Nephron (organoid): ENCODE results near the gene CTNNA3.

Source experiments
- H3K27ac Mint-ChIP-seq, 3 experiments: 2 replicates each; pipeline ENCODE4 v1.8.0; 2020; ENCODE audit warnings: mixed read lengths in 3 of 3, mild to moderate bottlenecking in 2 of 3, moderate library complexity in 1 of 3
- H3K27me3 Mint-ChIP-seq: 2 replicates; pipeline ENCODE4 v1.8.0; 2021; ENCODE audit warnings: low read depth, mild to moderate bottlenecking, moderate library complexity, mixed read lengths
- H3K36me3 Mint-ChIP-seq: 2 replicates; pipeline ENCODE4 v1.8.0; 2020; ENCODE audit warnings: low read depth, mixed read lengths
- H3K4me1 Mint-ChIP-seq: 2 replicates; pipeline ENCODE4 v1.8.0; 2020; ENCODE audit warnings: mixed read lengths
- H3K4me3 Mint-ChIP-seq, 3 experiments: 2 replicates each; pipeline ENCODE4 v1.8.0; 2020; ENCODE audit warnings: mild to moderate bottlenecking in 3 of 3, mixed read lengths in 3 of 3, moderate library complexity in 2 of 3
- H3K9me3 Mint-ChIP-seq: 2 replicates; pipeline ENCODE4 v1.8.0; 2020; ENCODE audit warnings: mixed read lengths
- CTCF ChIP-seq, 3 experiments: fragments of 200-600 bp; sonication (generic); IDR thresholded peaks; one replicate each; pipeline ENCODE4 v1.5.0; 2021; ENCODE audit warnings: antibody characterized with exemption in 3 of 3; ENCODE audit not compliant: unreplicated experiment in 3 of 3

Gene CTNNA3

DNA sequence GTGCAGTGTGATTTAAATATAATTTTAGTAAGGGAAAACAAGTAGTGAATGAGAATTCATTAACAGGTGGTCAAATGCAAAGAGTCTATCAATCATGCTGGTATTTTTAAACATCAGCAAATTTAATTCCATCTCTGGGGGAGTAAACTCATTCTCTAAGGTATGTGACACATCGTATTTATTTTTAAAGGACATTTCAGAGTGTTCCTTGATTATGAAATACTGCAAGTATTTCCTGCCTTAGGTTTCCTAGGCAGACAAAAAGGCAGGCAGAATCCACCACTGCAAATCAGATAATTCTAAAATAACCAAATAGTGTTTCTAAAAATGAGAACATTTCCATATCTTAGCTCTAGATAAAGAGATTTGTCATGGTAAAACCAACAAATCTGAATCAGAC lies 576.3 kb downstream of the CTNNA3 start:
- H3K9me3 Mint-ChIP-seq = no peaks in the 10 kb centered on the region
- H3K27me3 Mint-ChIP-seq = no peaks in the 10 kb centered on the region
- H3K36me3 Mint-ChIP-seq = no peaks in the 10 kb centered on the region
- no peak for TF ChIP-seq CTCF (IDR thresholded peaks at IDR 0.05; ENCODE audit: unreplicated experiment in 3 of 3)
- peak overlapping the region; percentile 4 to 73 (median 29) for H3K27ac Mint-ChIP-seq
- no peak overlapping the region for H3K4me3 Mint-ChIP-seq
- H3K4me1 Mint-ChIP-seq = peaks cover 24% of the 10 kb centered on the region

GRCh38 chr10:67115972-67116371 lies 580.0 kb downstream of the CTNNA3 start:
- Mint-ChIP-seq H3K36me3 (no peaks in the 10 kb centered on the region), H3K9me3 (no peaks in the 10 kb centered on the region), H3K27ac (peak overlapping the region in 1 of 3 experiments; percentile 53), H3K27me3 (no peaks in the 10 kb centered on the region), H3K4me3 (no peak overlapping the region), H3K4me1 (peaks cover 25% of the 10 kb centered on the region)
- TF ChIP-seq CTCF (IDR thresholded peaks at IDR 0.05; ENCODE audit: unreplicated experiment in 3 of 3) = no peak

DNA sequence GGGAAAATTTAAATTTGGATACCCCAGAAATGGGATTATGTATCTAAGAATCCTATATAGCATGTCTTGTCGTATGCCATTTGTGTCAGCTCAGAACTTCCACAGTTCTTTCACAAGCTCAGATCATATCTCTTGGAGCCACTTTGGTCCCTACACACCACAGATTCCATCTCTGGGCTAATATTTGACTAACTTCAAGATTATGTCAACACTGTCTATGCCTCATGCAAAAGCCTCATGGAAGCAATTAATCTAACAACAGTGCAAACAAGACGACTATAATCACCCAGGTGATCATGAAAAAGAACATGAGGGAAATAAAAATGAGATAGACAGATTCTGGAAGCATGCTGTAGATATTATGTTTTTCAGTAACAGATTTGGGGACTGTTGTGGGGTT lies 581.0 kb downstream of the CTNNA3 start:
- peak overlapping the region in 2 of 3 experiments; percentile 18 to 35 for H3K27ac Mint-ChIP-seq
- peaks cover 25% of the 10 kb centered on the region for H3K4me1 Mint-ChIP-seq
- no peaks in the 10 kb centered on the region for H3K9me3 Mint-ChIP-seq
- no peak for TF ChIP-seq CTCF (IDR thresholded peaks at IDR 0.05; ENCODE audit: unreplicated experiment in 3 of 3)
- H3K36me3 Mint-ChIP-seq = no peaks in the 10 kb centered on the region
- no peaks in the 10 kb centered on the region for H3K27me3 Mint-ChIP-seq
- no peak overlapping the region for H3K4me3 Mint-ChIP-seq

GRCh38 chr10:67112765-67113164 lies 583.2 kb downstream of the CTNNA3 start:
- TF ChIP-seq CTCF (IDR thresholded peaks at IDR 0.05; ENCODE audit: unreplicated experiment in 3 of 3) = no peak
- no peaks in the 10 kb centered on the region for H3K27me3 Mint-ChIP-seq
- H3K9me3 Mint-ChIP-seq = no peaks in the 10 kb centered on the region
- no peak overlapping the region for H3K27ac Mint-ChIP-seq
- no peak overlapping the region for H3K4me3 Mint-ChIP-seq
- peaks cover 14% of the 10 kb centered on the region for H3K4me1 Mint-ChIP-seq
- no peaks in the 10 kb centered on the region for H3K36me3 Mint-ChIP-seq

- Mint-ChIP-seq H3K36me3 (no peaks in the 10 kb centered on the region), H3K4me3 (no peak overlapping the region), H3K9me3 (no peaks in the 10 kb centered on the region), H3K4me1 (peaks cover 5% of the 10 kb centered on the region), H3K27me3 (no peaks in the 10 kb centered on the region), H3K27ac (no peak overlapping the region)
- no peak for TF ChIP-seq CTCF (IDR thresholded peaks at IDR 0.05; ENCODE audit: unreplicated experiment in 3 of 3)
These were observed 585.7 kb downstream of the CTNNA3 start for GRCh38 chr10:67110286-67110685.

- Mint-ChIP-seq H3K4me1 (no peaks in the 10 kb centered on the region), H3K27me3 (no peaks in the 10 kb centered on the region), H3K36me3 (no peaks in the 10 kb centered on the region), H3K27ac (no peak overlapping the region), H3K9me3 (no peaks in the 10 kb centered on the region), H3K4me3 (no peak overlapping the region)
- no peak for TF ChIP-seq CTCF (IDR thresholded peaks at IDR 0.05; ENCODE audit: unreplicated experiment in 3 of 3)
These were observed 588.3 kb downstream of the CTNNA3 start for GRCh38 chr10:67107670-67108069.
